ENCODE results near the gene CDS2.

CDS2 gene

GRCh38 chr20:5135363-5136012 lies 8.7 kb downstream of the CDS2 start:
- H3K4me1 Mint-ChIP-seq (ENCODE audit: low read depth) = peaks cover 42% of the 10 kb centered on the region
- H3K36me3 Mint-ChIP-seq (ENCODE audit: low read depth) = peaks cover 17% of the 10 kb centered on the region
- no peak overlapping the region for H3K27ac Mint-ChIP-seq
- H3K4me3 Mint-ChIP-seq = no peak overlapping the region
- no peaks in the 10 kb centered on the region for H3K27me3 Mint-ChIP-seq
- H3K9me3 Mint-ChIP-seq = no peaks in the 10 kb centered on the region

GRCh38 chr20:5136096-5136495 lies 9.3 kb downstream of the CDS2 start:
- Mint-ChIP-seq H3K4me3 (no peak overlapping the region), H3K27ac (no peak overlapping the region), H3K27me3 (no peaks in the 10 kb centered on the region), H3K9me3 (no peaks in the 10 kb centered on the region), H3K36me3 (ENCODE audit: low read depth) (peaks cover 17% of the 10 kb centered on the region), H3K4me1 (ENCODE audit: low read depth) (peaks cover 43% of the 10 kb centered on the region)

GRCh38 chr20:5140195-5140594 lies 13.4 kb downstream of the CDS2 start:
- Mint-ChIP-seq H3K9me3 (no peaks in the 10 kb centered on the region), H3K4me3 (no peak overlapping the region), H3K36me3 (ENCODE audit: low read depth) (peaks cover 26% of the 10 kb centered on the region), H3K27me3 (no peaks in the 10 kb centered on the region), H3K4me1 (ENCODE audit: low read depth) (peaks cover 64% of the 10 kb centered on the region), H3K27ac (no peak overlapping the region)

GRCh38 chr20:5141615-5142014 lies 14.8 kb downstream of the CDS2 start:
- Mint-ChIP-seq H3K36me3 (ENCODE audit: low read depth) (peaks cover 24% of the 10 kb centered on the region), H3K27ac (no peak overlapping the region), H3K27me3 (no peaks in the 10 kb centered on the region), H3K4me1 (ENCODE audit: low read depth) (peaks cover 61% of the 10 kb centered on the region), H3K9me3 (no peaks in the 10 kb centered on the region), H3K4me3 (no peak overlapping the region)

GRCh38 chr20:5143851-5144250 lies 17.0 kb downstream of the CDS2 start:
- Mint-ChIP-seq H3K9me3 (no peaks in the 10 kb centered on the region), H3K27me3 (no peaks in the 10 kb centered on the region), H3K27ac (no peak overlapping the region), H3K36me3 (ENCODE audit: low read depth) (peaks cover 27% of the 10 kb centered on the region), H3K4me3 (no peak overlapping the region), H3K4me1 (ENCODE audit: low read depth) (peaks cover 69% of the 10 kb centered on the region)

- Mint-ChIP-seq H3K27me3 (no peaks in the 10 kb centered on the region), H3K9me3 (no peaks in the 10 kb centered on the region), H3K27ac (no peak overlapping the region), H3K4me3 (no peak overlapping the region), H3K36me3 (ENCODE audit: low read depth) (peaks cover 22% of the 10 kb centered on the region), H3K4me1 (ENCODE audit: low read depth) (peaks cover 61% of the 10 kb centered on the region)
Measured at GRCh38 chr20:5145365-5146098, 18.7 kb downstream of the CDS2 start.

- no peak overlapping the region for H3K27ac Mint-ChIP-seq
- H3K9me3 Mint-ChIP-seq = no peaks in the 10 kb centered on the region
- peaks cover 64% of the 10 kb centered on the region for H3K4me1 Mint-ChIP-seq (ENCODE audit: low read depth)
Measured at GRCh38 chr20:5146099-5146668, 19.4 kb downstream of the CDS2 start.

GRCh38 chr20:5146871-5147592 lies 20.2 kb downstream of the CDS2 start:
- H3K27ac Mint-ChIP-seq = peak overlapping the region; percentile 32
- H3K4me3 Mint-ChIP-seq = no peak overlapping the region
- peaks cover 59% of the 10 kb centered on the region for H3K4me1 Mint-ChIP-seq (ENCODE audit: low read depth)
- no peaks in the 10 kb centered on the region for H3K9me3 Mint-ChIP-seq
- H3K36me3 Mint-ChIP-seq (ENCODE audit: low read depth) = peaks cover 20% of the 10 kb centered on the region
- no peaks in the 10 kb centered on the region for H3K27me3 Mint-ChIP-seq

More at GRCh38 chr20:5146099-5146668, 19.4 kb downstream of the CDS2 start:
- Mint-ChIP-seq H3K36me3 (ENCODE audit: low read depth) (peaks cover 22% of the 10 kb centered on the region), H3K4me3 (no peak overlapping the region), H3K27me3 (no peaks in the 10 kb centered on the region)

- Mint-ChIP-seq H3K4me3 (no peak overlapping the region), H3K27me3 (no peaks in the 10 kb centered on the region), H3K36me3 (ENCODE audit: low read depth) (peaks cover 22% of the 10 kb centered on the region), H3K27ac (no peak overlapping the region), H3K9me3 (no peaks in the 10 kb centered on the region), H3K4me1 (ENCODE audit: low read depth) (peaks cover 62% of the 10 kb centered on the region)
Measured at GRCh38 chr20:5148581-5148980, 21.8 kb downstream of the CDS2 start.

GRCh38 chr20:5149892-5150225 lies 23.1 kb downstream of the CDS2 start:
- no peak overlapping the region for H3K27ac Mint-ChIP-seq
- H3K27me3 Mint-ChIP-seq = no peaks in the 10 kb centered on the region
- H3K36me3 Mint-ChIP-seq (ENCODE audit: low read depth) = peaks cover 13% of the 10 kb centered on the region
- no peak overlapping the region for H3K4me3 Mint-ChIP-seq
- peaks cover 62% of the 10 kb centered on the region for H3K4me1 Mint-ChIP-seq (ENCODE audit: low read depth)
- H3K9me3 Mint-ChIP-seq = no peaks in the 10 kb centered on the region

- no peak overlapping the region for H3K27ac Mint-ChIP-seq
- no peaks in the 10 kb centered on the region for H3K9me3 Mint-ChIP-seq
- peaks cover 10% of the 10 kb centered on the region for H3K36me3 Mint-ChIP-seq (ENCODE audit: low read depth)
- peaks cover 60% of the 10 kb centered on the region for H3K4me1 Mint-ChIP-seq (ENCODE audit: low read depth)
- H3K27me3 Mint-ChIP-seq = no peaks in the 10 kb centered on the region
- no peak overlapping the region for H3K4me3 Mint-ChIP-seq
Measured at GRCh38 chr20:5150226-5151076, 23.6 kb downstream of the CDS2 start.

GRCh38 chr20:5153152-5153467 lies 26.3 kb downstream of the CDS2 start:
- H3K27me3 Mint-ChIP-seq = no peaks in the 10 kb centered on the region
- H3K4me1 Mint-ChIP-seq (ENCODE audit: low read depth) = peaks cover 55% of the 10 kb centered on the region
- H3K27ac Mint-ChIP-seq = no peak overlapping the region
- no peak overlapping the region for H3K4me3 Mint-ChIP-seq
- H3K9me3 Mint-ChIP-seq = no peaks in the 10 kb centered on the region
- H3K36me3 Mint-ChIP-seq (ENCODE audit: low read depth) = peaks cover 8% of the 10 kb centered on the region

- Mint-ChIP-seq H3K36me3 (ENCODE audit: low read depth) (peaks cover 8% of the 10 kb centered on the region), H3K4me3 (no peak overlapping the region), H3K27me3 (no peaks in the 10 kb centered on the region), H3K9me3 (no peaks in the 10 kb centered on the region), H3K27ac (peak overlapping the region; percentile 3), H3K4me1 (ENCODE audit: low read depth) (peaks cover 54% of the 10 kb centered on the region)
Measured at GRCh38 chr20:5153612-5154542, 27.1 kb downstream of the CDS2 start.

GRCh38 chr20:5154543-5154925 lies 27.7 kb downstream of the CDS2 start:
- Mint-ChIP-seq H3K36me3 (ENCODE audit: low read depth) (peaks cover 8% of the 10 kb centered on the region), H3K4me3 (no peak overlapping the region), H3K4me1 (ENCODE audit: low read depth) (peaks cover 54% of the 10 kb centered on the region), H3K27me3 (no peaks in the 10 kb centered on the region), H3K9me3 (no peaks in the 10 kb centered on the region), H3K27ac (peak overlapping the region; percentile 3)

Data from stimulated activated naive CD8-positive, alpha-beta T cell treated with anti-CD3 and anti-CD28 coated beads, Interleukin-15, Interleukin-2, amounts not matched to agents 100 ng/mL and 50 ng/mL, for 24 hours (primary cell).